ENCODE data around the gene POLE3.

POLE3 gene

GRCh38 chr9:113391917-113392316 lies 18.6 kb downstream of the POLE3 start:
- Histone ChIP-seq H3K27me3 (no peaks in the 10 kb centered on the region), H3K9me3 (no peaks in the 10 kb centered on the region), H3K4me1 (ENCODE audit: control insufficient read depth in 1 of 2, insufficient read depth in 1 of 2, low read depth in 1 of 2, low read length in 1 of 2) (no peaks in the 10 kb centered on the region), H3K27ac (no peak overlapping the region), H3K36me3 (peaks cover 80% of the 10 kb centered on the region), H3K4me3 (ENCODE audit: low read depth in 1 of 2, low read length in 1 of 2) (no peak overlapping the region)
- no peak for TF ChIP-seq CTCF (IDR thresholded peaks at IDR 0.05)

GRCh38 chr9:113390192-113390960 lies 20.1 kb downstream of the POLE3 start:
- Histone ChIP-seq H3K27ac (no peak overlapping the region), H3K9me3 (no peaks in the 10 kb centered on the region), H3K27me3 (no peaks in the 10 kb centered on the region), H3K36me3 (peaks cover 88% of the 10 kb centered on the region), H3K4me3 (ENCODE audit: low read depth in 1 of 2, low read length in 1 of 2) (no peak overlapping the region), H3K4me1 (ENCODE audit: control insufficient read depth in 1 of 2, insufficient read depth in 1 of 2, low read depth in 1 of 2, low read length in 1 of 2) (no peaks in the 10 kb centered on the region)
- TF ChIP-seq CTCF (IDR thresholded peaks at IDR 0.05), result no peak

GRCh38 chr9:113389451-113389850 lies 21.0 kb downstream of the POLE3 start:
- Histone ChIP-seq H3K36me3 (peaks cover 83% of the 10 kb centered on the region), H3K4me1 (ENCODE audit: control insufficient read depth in 1 of 2, insufficient read depth in 1 of 2, low read depth in 1 of 2, low read length in 1 of 2) (no peaks in the 10 kb centered on the region), H3K9me3 (no peaks in the 10 kb centered on the region), H3K27ac (no peak overlapping the region), H3K4me3 (ENCODE audit: low read depth in 1 of 2, low read length in 1 of 2) (no peak overlapping the region), H3K27me3 (no peaks in the 10 kb centered on the region)
- TF ChIP-seq CTCF (IDR thresholded peaks at IDR 0.05), result no peak

- H3K27me3 ChIP-seq, result no peaks in the 10 kb centered on the region
- peaks cover 83% of the 10 kb centered on the region for H3K36me3 ChIP-seq
- H3K4me1 ChIP-seq (ENCODE audit: control insufficient read depth in 1 of 2, insufficient read depth in 1 of 2, low read depth in 1 of 2, low read length in 1 of 2), result no peaks in the 10 kb centered on the region
- no peaks in the 10 kb centered on the region for H3K9me3 ChIP-seq
- no peak overlapping the region for H3K27ac ChIP-seq
- no peak overlapping the region for H3K4me3 ChIP-seq (ENCODE audit: low read depth in 1 of 2, low read length in 1 of 2)
- TF ChIP-seq CTCF (IDR thresholded peaks at IDR 0.05), result no peak
Measured at GRCh38 chr9:113388833-113389232, 21.6 kb downstream of the POLE3 start.

GRCh38 chr9:113387560-113388230 lies 22.8 kb downstream of the POLE3 start:
- no peak overlapping the region for H3K27ac ChIP-seq
- H3K9me3 ChIP-seq, result no peaks in the 10 kb centered on the region
- H3K4me3 ChIP-seq (ENCODE audit: low read depth in 1 of 2, low read length in 1 of 2), result no peak overlapping the region
- H3K4me1 ChIP-seq (ENCODE audit: control insufficient read depth in 1 of 2, insufficient read depth in 1 of 2, low read depth in 1 of 2, low read length in 1 of 2), result no peaks in the 10 kb centered on the region
- peaks cover 74% of the 10 kb centered on the region for H3K36me3 ChIP-seq
- H3K27me3 ChIP-seq, result no peaks in the 10 kb centered on the region
- TF ChIP-seq CTCF (IDR thresholded peaks at IDR 0.05), result no peak

Measured in neutrophil (primary cell).